Effector memory CD8-positive, alpha-beta T cell (primary cell): ENCODE measurements around the gene BLTP2.
A peak's percentile ranks its signal among the peaks of the same experiment; 100 is the strongest.
"Not testable (repeated sequence)": the region's sequence is repeated elsewhere in the genome, so short reads cannot be mapped to it uniquely, and the experiment has no call there.

ENCODE experiments used
- ATAC-seq: fragments of 150-1000 bp; cut with Tn5 transposase; replicated peaks from 2 replicates; pipeline ENCODE4 v1.10.0; 2021; ENCODE audit warnings: mild to moderate bottlenecking, moderate library complexity
- DNase-seq, 3 experiments: peaks; one replicate each; pipeline ENCODE4 v3.0.0; 2021
- H3K27ac Mint-ChIP-seq, 2 donors: one replicate each; pipeline ENCODE4 v1.8.0; 2022; ENCODE audit warnings: mild to moderate bottlenecking in 2 of 2, mixed read lengths in 2 of 2, moderate library complexity in 2 of 2
- H3K27me3 Mint-ChIP-seq, 2 donors: one replicate each; pipeline ENCODE4 v1.8.0; 2022; ENCODE audit warnings: mixed read lengths in 2 of 2
- H3K36me3 Mint-ChIP-seq: one replicate; pipeline ENCODE4 v1.8.0; 2022; ENCODE audit warnings: mild to moderate bottlenecking, moderate library complexity, mixed read lengths; ENCODE audit not compliant: insufficient read depth
- H3K4me1 Mint-ChIP-seq, 2 donors: one replicate each; pipeline ENCODE4 v1.8.0; 2022; ENCODE audit warnings: low read depth in 2 of 2, mixed read lengths in 2 of 2
- H3K4me3 Mint-ChIP-seq, 2 donors: one replicate each; pipeline ENCODE4 v1.8.0; 2022; ENCODE audit warnings: mild to moderate bottlenecking in 2 of 2, mixed read lengths in 2 of 2, moderate library complexity in 2 of 2
- H3K9me3 Mint-ChIP-seq, 2 donors: one replicate each; pipeline ENCODE4 v1.8.0; 2022; ENCODE audit warnings: mixed read lengths in 2 of 2

Gene BLTP2

GRCh38 chr17:28662527-28662829, 17.5 kb upstream of the BLTP2 start:
- Mint-ChIP-seq H3K9me3 (no peaks in the 10 kb centered on the region), H3K4me3 (peak overlapping the region; percentile 97 to 98), H3K4me1 (peaks cover 40 to 56% of the 10 kb centered on the region in 2 donors), H3K27ac (peak overlapping the region; percentile 99), H3K36me3 (peaks cover 57% of the 10 kb centered on the region), H3K27me3 (no peaks in the 10 kb centered on the region)
- DNase-seq: no peak
- no peak for ATAC-seq

- Mint-ChIP-seq H3K4me1 (peaks cover 40 to 55% of the 10 kb centered on the region in 2 donors), H3K9me3 (no peaks in the 10 kb centered on the region), H3K27ac (peak within 1 kb of the TSS; percentile 99), H3K27me3 (no peaks in the 10 kb centered on the region), H3K4me3 (peak within 1 kb of the TSS; percentile 97 to 98), H3K36me3 (peaks cover 59% of the 10 kb centered on the region)
- DNase-seq: peak; percentile 93 to 97 (median 94)
- ATAC-seq: peak; percentile 87
Measured at GRCh38 chr17:28661635-28662526, 16.9 kb upstream of the BLTP2 start, which contains the start of the genes SDF2 and SUPT6H. SDF2 (minus strand) TSS chr17:28661906; CDS start chr17:28661876, 30 bp downstream. SUPT6H (plus strand) TSS chr17:28662205; CDS start chr17:28673402, 11,197 bp downstream.

GRCh38 chr17:28659497-28659881, 14.5 kb upstream of the BLTP2 start:
- not testable (repeated sequence) for H3K9me3 Mint-ChIP-seq, DNase-seq, ATAC-seq, H3K27me3 Mint-ChIP-seq
- H3K36me3 Mint-ChIP-seq: peaks cover 56% of the 10 kb centered on the region
- peak overlapping the region in 1 of 2 donors; percentile 87 for H3K27ac Mint-ChIP-seq
- H3K4me1 Mint-ChIP-seq: peaks cover 37 to 51% of the 10 kb centered on the region in 2 donors
- H3K4me3 Mint-ChIP-seq: peak overlapping the region; percentile 53 to 98

- not testable (repeated sequence) for H3K27me3 Mint-ChIP-seq, H3K9me3 Mint-ChIP-seq, H3K27ac Mint-ChIP-seq, DNase-seq, H3K4me3 Mint-ChIP-seq, ATAC-seq
- Mint-ChIP-seq H3K4me1 (peaks cover 34 to 46% of the 10 kb centered on the region in 2 donors), H3K36me3 (peaks cover 62% of the 10 kb centered on the region)
Measured at GRCh38 chr17:28658766-28659496, 14.0 kb upstream of the BLTP2 start.

- not testable (repeated sequence) for ATAC-seq, H3K9me3 Mint-ChIP-seq, H3K27me3 Mint-ChIP-seq, H3K27ac Mint-ChIP-seq, DNase-seq, H3K4me3 Mint-ChIP-seq
- Mint-ChIP-seq H3K4me1 (peaks cover 30 to 41% of the 10 kb centered on the region in 2 donors), H3K36me3 (peaks cover 63% of the 10 kb centered on the region)
Measured at GRCh38 chr17:28658342-28658741, 13.4 kb upstream of the BLTP2 start.

GRCh38 chr17:28657756-28658155, 12.8 kb upstream of the BLTP2 start:
- no peak overlapping the region for H3K27ac Mint-ChIP-seq
- ATAC-seq (no peak), DNase-seq (no peak)
- H3K9me3 Mint-ChIP-seq: no peaks in the 10 kb centered on the region
- H3K4me1 Mint-ChIP-seq: peaks cover 24 to 35% of the 10 kb centered on the region in 2 donors
- no peak overlapping the region for H3K4me3 Mint-ChIP-seq
- no peaks in the 10 kb centered on the region for H3K27me3 Mint-ChIP-seq
- peaks cover 63% of the 10 kb centered on the region for H3K36me3 Mint-ChIP-seq

- DNase-seq: no peak
- H3K36me3 Mint-ChIP-seq: peaks cover 54% of the 10 kb centered on the region
- H3K4me1 Mint-ChIP-seq: peaks cover 14 to 17% of the 10 kb centered on the region in 2 donors
- peak overlapping the region in 1 of 2 donors; percentile 33 for H3K27ac Mint-ChIP-seq
- H3K4me3 Mint-ChIP-seq: no peak overlapping the region
- ATAC-seq: no peak
- H3K9me3 Mint-ChIP-seq: no peaks in the 10 kb centered on the region
- H3K27me3 Mint-ChIP-seq: no peaks in the 10 kb centered on the region
Measured at GRCh38 chr17:28655160-28655559, 10.2 kb upstream of the BLTP2 start.

GRCh38 chr17:28648698-28649097, 3.7 kb upstream of the BLTP2 start:
- no peak overlapping the region for H3K27ac Mint-ChIP-seq
- ATAC-seq (no peak), DNase-seq (no peak)
- peaks cover 23 to 24% of the 10 kb centered on the region in 2 donors for H3K4me1 Mint-ChIP-seq
- no peak overlapping the region for H3K4me3 Mint-ChIP-seq
- H3K27me3 Mint-ChIP-seq: no peaks in the 10 kb centered on the region
- no peaks in the 10 kb centered on the region for H3K9me3 Mint-ChIP-seq
- H3K36me3 Mint-ChIP-seq: peaks cover 32% of the 10 kb centered on the region

GRCh38 chr17:28646039-28646754, 1.2 kb upstream of the BLTP2 start:
- H3K9me3 Mint-ChIP-seq: no peaks in the 10 kb centered on the region
- peak in 1 of 3 experiments; percentile 8 for DNase-seq
- peaks cover 45% of the 10 kb centered on the region for H3K36me3 Mint-ChIP-seq
- no peak for ATAC-seq
- peak overlapping the region; percentile 93 to 97 for H3K27ac Mint-ChIP-seq
- H3K4me3 Mint-ChIP-seq: peak overlapping the region; percentile 85 to 92
- H3K4me1 Mint-ChIP-seq: peaks cover 30 to 39% of the 10 kb centered on the region in 2 donors
- no peaks in the 10 kb centered on the region for H3K27me3 Mint-ChIP-seq

GRCh38 chr17:28645576-28645939, 600 bp upstream of the BLTP2 start:
- peaks cover 30 to 42% of the 10 kb centered on the region in 2 donors for H3K4me1 Mint-ChIP-seq
- H3K27me3 Mint-ChIP-seq: no peaks in the 10 kb centered on the region
- ATAC-seq (no peak), DNase-seq (peak in 1 of 3 experiments; percentile 10)
- H3K27ac Mint-ChIP-seq: peak overlapping the region; percentile 93 to 97
- peaks cover 44% of the 10 kb centered on the region for H3K36me3 Mint-ChIP-seq
- no peaks in the 10 kb centered on the region for H3K9me3 Mint-ChIP-seq
- peak overlapping the region; percentile 85 to 92 for H3K4me3 Mint-ChIP-seq

GRCh38 chr17:28643983-28644786, 773 bp downstream of the BLTP2 start:
- H3K36me3 Mint-ChIP-seq: peaks cover 54% of the 10 kb centered on the region
- no peaks in the 10 kb centered on the region for H3K9me3 Mint-ChIP-seq
- DNase-seq (no peak), ATAC-seq (no peak)
- H3K27ac Mint-ChIP-seq: peak overlapping the region; percentile 93 to 97
- peaks cover 32 to 45% of the 10 kb centered on the region in 2 donors for H3K4me1 Mint-ChIP-seq
- H3K27me3 Mint-ChIP-seq: no peaks in the 10 kb centered on the region
- peak overlapping the region; percentile 85 to 92 for H3K4me3 Mint-ChIP-seq

GRCh38 chr17:28641579-28641978, 3.4 kb downstream of the BLTP2 start:
- no peak for ATAC-seq
- no peaks in the 10 kb centered on the region for H3K27me3 Mint-ChIP-seq
- no peak for DNase-seq
- peaks cover 29 to 50% of the 10 kb centered on the region in 2 donors for H3K4me1 Mint-ChIP-seq
- H3K9me3 Mint-ChIP-seq: no peaks in the 10 kb centered on the region
- H3K4me3 Mint-ChIP-seq: no peak overlapping the region
- H3K36me3 Mint-ChIP-seq: peaks cover 77% of the 10 kb centered on the region
- H3K27ac Mint-ChIP-seq: no peak overlapping the region
